WTC11 (cell line): ENCODE results near the gene ABCA6. TPM values are rescaled to one million over a fixed set of nuclear protein-coding genes. Genes with fewer than 3 reads are reported as not detected.

Experiments
- ATAC-seq: fragments of 200-7000 bp; cut with Tn5 transposase; 2 replicates; pipeline ENCODE4 v1.10.0; 2021; ENCODE audit warnings: mild to moderate bottlenecking, moderate library complexity
- CTCF ChIA-PET: fragments of 300-600 bp; sonication (Branson Sonifier 250); formaldehyde crosslinking; loops from one replicate; lab custom pipeline; 2021; ENCODE audit warnings: antibody characterized with exemption; lab: Charles Lee
- POLR2A ChIA-PET: fragments of 350-600 bp; sonication (Branson Sonifier 250); formaldehyde crosslinking; loops from one replicate; lab custom pipeline; 2021; ENCODE audit warnings: antibody characterized with exemption; lab: Charles Lee
- DNase-seq: peaks from one replicate; pipeline ENCODE4 v3.0.0; 2021; ENCODE audit warnings: low spot score
- H3K27ac Mint-ChIP-seq: 2 replicates; pipeline ENCODE4 v1.8.0; 2021; ENCODE audit warnings: mixed read lengths
- H3K27me3 Mint-ChIP-seq: 2 replicates; pipeline ENCODE4 v1.8.0; 2021; ENCODE audit warnings: low read depth, mild to moderate bottlenecking, moderate library complexity, mixed read lengths
- H3K36me3 Mint-ChIP-seq: 2 replicates; pipeline ENCODE4 v1.8.0; 2021; ENCODE audit warnings: mixed read lengths
- H3K4me1 Mint-ChIP-seq: 2 replicates; pipeline ENCODE4 v1.8.0; 2022; ENCODE audit warnings: mixed read lengths
- H3K4me3 Mint-ChIP-seq: 2 replicates; pipeline ENCODE4 v1.8.0; 2021; ENCODE audit warnings: mild to moderate bottlenecking, moderate library complexity, mixed read lengths
- H3K9me3 Mint-ChIP-seq: 2 replicates; pipeline ENCODE4 v1.8.0; 2021; ENCODE audit warnings: mixed read lengths
- AFF4 ChIP-seq: sonication (generic); formaldehyde crosslinking; IDR thresholded peaks from 2 replicates; pipeline ENCODE4 v1.8.1; 2023; ENCODE audit warnings: mild to moderate bottlenecking, missing genetic modification reagents, borderline replicate concordance
- AR ChIP-seq: fragments of 250-450 bp; sonication (Bioruptor Pico); IDR thresholded peaks from 2 replicates; pipeline ENCODE4 v1.9.0; 2021; ENCODE audit warnings: mild to moderate bottlenecking
- CDX4 ChIP-seq: fragments of 250-450 bp; sonication (Bioruptor Pico); IDR thresholded peaks from 2 replicates; pipeline ENCODE4 v1.9.0; 2021; ENCODE audit warnings: moderate library complexity, mild to moderate bottlenecking, inconsistent platforms, borderline replicate concordance
- ETV6 ChIP-seq: sonication (generic); formaldehyde crosslinking; IDR thresholded peaks from 2 replicates; pipeline ENCODE4 v1.8.1; 2022; ENCODE audit warnings: mild to moderate bottlenecking, missing genetic modification reagents
- FOXJ3 ChIP-seq: sonication (generic); formaldehyde crosslinking; IDR thresholded peaks from 2 replicates; pipeline ENCODE4 v1.9.0; 2021; ENCODE audit warnings: missing genetic modification reagents, mild to moderate bottlenecking, borderline replicate concordance
- HMGA2 ChIP-seq: fragments of 250-450 bp; sonication (Bioruptor Pico); IDR thresholded peaks from 2 replicates; pipeline ENCODE4 v1.4.0; 2021; ENCODE audit warnings: mild to moderate bottlenecking, moderate library complexity
- HMGXB4 ChIP-seq: sonication (generic); formaldehyde crosslinking; IDR thresholded peaks from 2 replicates; pipeline ENCODE4 v1.8.1; 2023; ENCODE audit warnings: mild to moderate bottlenecking, moderate library complexity, missing genetic modification reagents
- KAT7 ChIP-seq: sonication (generic); formaldehyde crosslinking; IDR thresholded peaks from 2 replicates; pipeline ENCODE4 v1.8.1; 2023; ENCODE audit warnings: missing genetic modification reagents, mild to moderate bottlenecking, borderline replicate concordance
- MAX ChIP-seq: sonication (generic); formaldehyde crosslinking; IDR thresholded peaks from 2 replicates; pipeline ENCODE4 v1.8.0; 2022; ENCODE audit warnings: mild to moderate bottlenecking, missing genetic modification reagents
- PREB ChIP-seq: sonication (generic); formaldehyde crosslinking; IDR thresholded peaks from 2 replicates; pipeline ENCODE4 v1.8.1; 2022; ENCODE audit warnings: mild to moderate bottlenecking, missing genetic modification reagents, moderate library complexity, borderline replicate concordance
- SMAD4 ChIP-seq: sonication (generic); formaldehyde crosslinking; IDR thresholded peaks from 2 replicates; pipeline ENCODE4 v1.8.0; 2022; ENCODE audit warnings: mild to moderate bottlenecking, missing genetic modification reagents
- TCF7 ChIP-seq: sonication (generic); formaldehyde crosslinking; IDR thresholded peaks from 2 replicates; pipeline ENCODE4 v1.8.0; 2022; ENCODE audit warnings: mild to moderate bottlenecking, low read depth, missing genetic modification reagents, moderate library complexity
- ZNF232 ChIP-seq: sonication (generic); formaldehyde crosslinking; IDR thresholded peaks from 2 replicates; pipeline ENCODE4 v1.8.0; 2022; ENCODE audit warnings: mild to moderate bottlenecking, missing genetic modification reagents
- total RNA-seq: library from RNA; stranded (reverse); gene quantifications from 3 replicates; pipeline ENCODE4 v1.2.3, GENCODE V29; 2021

Gene ABCA6
- total RNA-seq, 1 experiment from 2014 or later = not detected

- TF ChIP-seq CDX4 (CRISPR knock-in tag) = no peak
These were observed 95.4 kb downstream of the ABCA6 start (continued) for GRCh38 chr17:69046121-69046807.

- Mint-ChIP-seq H3K4me3 (no peak overlapping the region), H3K9me3 (no peaks in the 10 kb centered on the region), H3K4me1 (no peaks in the 10 kb centered on the region), H3K27me3 (no peaks in the 10 kb centered on the region), H3K36me3 (no peaks in the 10 kb centered on the region), H3K27ac (no peak overlapping the region)
- DNase-seq = no peak
- ChIA-PET CTCF (no interaction called here), POLR2A (no interaction called here)
- no peak for TF ChIP-seq AFF4 (CRISPR knock-in tag)
- no peak for ATAC-seq
These were observed 96.0 kb downstream of the ABCA6 start for GRCh38 chr17:69045646-69046045.

- TF ChIP-seq AR (CRISPR knock-in tag) = no peak
- no peak for TF ChIP-seq KAT7 (CRISPR knock-in tag)
- no peak for TF ChIP-seq FOXJ3 (CRISPR knock-in tag)
- no peak for TF ChIP-seq MAX
- TF ChIP-seq TCF7 (CRISPR knock-in tag) = no peak
- ATAC-seq (no peak), DNase-seq (no peak)
- CTCF ChIA-PET = no interaction called here
- POLR2A ChIA-PET = no interaction called here
- Mint-ChIP-seq H3K27ac (no peak overlapping the region), H3K27me3 (no peaks in the 10 kb centered on the region), H3K36me3 (no peaks in the 10 kb centered on the region), H3K9me3 (no peaks in the 10 kb centered on the region), H3K4me3 (no peak overlapping the region), H3K4me1 (no peaks in the 10 kb centered on the region)
These were observed 97.3 kb downstream of the ABCA6 start for GRCh38 chr17:69044371-69044770.

GRCh38 chr17:69043098-69043734 is 98.5 kb downstream of the ABCA6 start:
- H3K4me1 Mint-ChIP-seq = no peaks in the 10 kb centered on the region
- ChIA-PET POLR2A (no interaction called here), CTCF (no interaction called here)
- H3K27ac Mint-ChIP-seq = no peak overlapping the region
- ATAC-seq (no peak), DNase-seq (no peak)
- no peaks in the 10 kb centered on the region for H3K27me3 Mint-ChIP-seq
- no peaks in the 10 kb centered on the region for H3K36me3 Mint-ChIP-seq
- no peaks in the 10 kb centered on the region for H3K9me3 Mint-ChIP-seq
- H3K4me3 Mint-ChIP-seq = no peak overlapping the region
- TF ChIP-seq SMAD4 (CRISPR knock-in tag) (no peak), ETV6 (CRISPR knock-in tag) (no peak), PREB (CRISPR knock-in tag) (no peak), ZNF232 (no peak), HMGA2 (no peak), HMGXB4 (CRISPR knock-in tag) (no peak), KAT7 (CRISPR knock-in tag) (no peak), AFF4 (CRISPR knock-in tag) (no peak)
